RPMI7951 (cell line): ENCODE measurements around the gene ZNF318. TPM values are rescaled to one million over a fixed set of nuclear protein-coding genes. Genes with fewer than 3 reads are reported as not detected.
"Not testable (repeated sequence)": the region's sequence is repeated elsewhere in the genome, so short reads cannot be mapped to it uniquely, and the experiment has no call there.

Source experiments
- DNase-seq: peaks from one replicate; pipeline ENCODE4 v3.0.0-alpha.2; 2012; ENCODE audit warnings: low read depth
- total RNA-seq: library from RNA; depleted of rRNA; stranded (reverse); fragments of >200 nt; shearing (Covaris generic); gene quantifications from 2 replicates; pipeline ENCODE4 v1.2.3, GENCODE V29; 2014

The ZNF318 gene
- total RNA-seq, 1 experiment from 2014 or later: 10.9 TPM

DNA sequence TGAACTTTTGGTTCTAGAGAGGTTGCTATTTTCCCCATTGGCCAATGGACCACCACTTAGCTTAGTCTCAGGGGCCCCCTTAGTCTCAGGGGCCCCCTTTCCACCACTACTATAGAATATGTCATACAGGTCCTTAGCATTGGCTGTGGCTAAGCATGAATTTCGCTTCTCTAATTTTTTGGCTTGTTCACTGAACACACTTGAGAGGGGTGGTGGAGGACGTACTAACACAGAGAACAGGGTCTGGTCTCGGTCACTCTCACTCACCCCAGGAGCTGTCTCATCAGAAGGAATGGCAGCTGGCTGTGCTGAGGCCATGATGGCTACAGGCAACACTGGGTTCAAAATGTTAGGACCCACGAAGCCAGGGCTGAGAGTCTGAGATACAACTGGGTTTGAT, 30.3 kb downstream of the ZNF318 start:
- DNase-seq: no peak

DNA sequence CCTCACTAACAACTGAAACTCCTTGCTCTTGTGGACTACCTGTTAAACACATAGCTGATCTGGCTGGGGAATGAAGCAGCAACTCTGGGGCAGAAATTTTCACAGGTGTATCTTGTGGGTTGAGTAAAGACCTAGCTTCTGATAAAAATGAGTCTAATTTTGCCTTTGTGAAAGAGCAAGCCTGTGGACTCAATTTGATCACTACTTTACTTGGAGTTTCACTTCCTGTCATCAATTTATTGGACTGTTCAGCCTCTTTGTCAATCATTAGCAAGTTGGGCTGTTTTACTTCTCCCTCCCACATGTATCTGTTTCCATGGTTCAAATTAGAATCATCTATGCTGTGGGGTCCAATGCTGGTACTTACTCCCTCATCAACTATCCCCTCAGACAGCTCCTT, 31.2 kb downstream of the ZNF318 start:
- no peak for DNase-seq

- DNase-seq: no peak
Observed at GRCh38 chr6:43336382-43336781, 33.1 kb downstream of the ZNF318 start.

- DNase-seq: no peak
Observed at GRCh38 chr6:43335469-43335868, 34.0 kb downstream of the ZNF318 start.

GRCh38 chr6:43334466-43335095, 34.9 kb downstream of the ZNF318 start:
- peak; percentile 57 for DNase-seq

GRCh38 chr6:43331891-43332290, 37.6 kb downstream of the ZNF318 start:
- no peak for DNase-seq

DNA sequence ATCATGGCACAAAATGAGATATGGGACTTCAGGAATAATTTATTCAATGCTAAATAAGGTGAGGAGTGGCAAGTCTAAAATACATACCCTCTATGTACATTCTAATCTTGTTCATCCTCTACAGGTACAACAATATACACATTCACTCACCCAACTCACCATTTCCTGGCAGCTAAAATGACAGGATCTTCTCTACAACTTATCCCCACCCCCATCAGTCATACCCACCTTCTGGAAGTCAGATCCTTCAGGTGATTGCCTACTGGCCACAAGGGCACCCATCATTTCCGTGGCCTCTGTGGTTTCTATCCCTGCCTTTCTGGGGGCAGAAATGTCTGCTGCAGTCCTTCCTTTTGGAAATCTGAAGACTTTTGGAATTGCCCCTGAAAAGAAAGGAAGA, 38.0 kb downstream of the ZNF318 start:
- DNase-seq: no peak

- DNase-seq: no peak
Observed at GRCh38 chr6:43328528-43328927, 40.9 kb downstream of the ZNF318 start.

DNA sequence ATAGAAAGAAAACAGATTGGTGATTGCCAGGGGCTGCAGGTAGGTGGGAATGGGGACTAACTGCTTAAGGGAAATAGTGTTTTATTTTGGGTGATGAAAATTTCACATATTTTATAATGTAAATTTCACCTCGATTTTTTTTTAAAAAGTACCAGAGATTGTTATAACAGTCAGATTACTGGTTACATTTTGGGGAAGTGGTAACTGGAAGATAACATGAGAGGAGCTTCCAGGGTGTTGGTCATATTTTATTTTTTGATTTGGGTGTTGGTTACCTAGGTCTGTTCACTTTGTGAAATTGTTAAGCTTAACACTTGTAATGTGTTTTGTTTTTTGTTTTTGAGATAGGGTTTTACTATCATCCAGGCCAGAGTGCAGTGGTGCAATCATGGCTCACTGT, 43.6 kb downstream of the ZNF318 start:
- no peak for DNase-seq

DNA sequence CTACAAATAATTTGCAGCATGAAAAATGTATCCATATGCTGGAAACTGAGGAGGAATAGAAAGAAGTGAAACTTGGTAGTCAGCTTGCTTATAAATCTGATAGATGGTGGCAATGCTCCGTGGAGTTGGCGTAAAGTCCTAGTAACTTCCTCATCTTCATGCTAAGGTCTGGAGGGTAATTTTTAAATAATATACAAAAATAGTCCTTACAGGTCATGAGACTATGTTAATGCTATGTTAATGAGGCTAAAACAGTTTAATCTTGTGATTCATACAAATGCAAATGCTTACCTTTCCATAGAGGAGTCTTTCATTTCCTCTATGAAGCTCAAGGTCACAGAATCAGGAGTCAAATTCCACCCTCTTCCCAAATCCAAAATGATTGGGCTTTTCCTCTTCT, 51.4 kb downstream of the ZNF318 start:
- no peak for DNase-seq

- DNase-seq: no peak
Observed at GRCh38 chr6:43313813-43314212, 55.6 kb downstream of the ZNF318 start.

DNA sequence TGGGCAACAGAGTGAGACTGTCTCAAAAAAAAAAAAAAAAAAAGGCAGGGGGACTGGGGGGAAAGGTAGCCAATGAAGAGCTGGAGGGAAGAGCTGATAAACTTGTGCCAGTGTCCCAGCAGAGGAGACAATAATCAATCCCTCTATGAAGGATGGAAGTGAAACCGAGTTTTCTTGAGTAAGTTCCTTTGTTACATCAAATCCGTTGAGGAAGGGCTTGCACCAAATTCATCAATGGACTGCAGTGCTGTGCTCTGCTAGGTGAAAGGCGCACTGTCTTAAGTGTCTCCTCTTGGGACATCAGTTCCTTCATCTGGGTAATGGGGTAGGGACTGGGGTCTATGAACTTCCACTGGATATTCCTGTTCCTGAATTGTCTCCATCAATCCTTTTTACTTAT, 57.8 kb downstream of the ZNF318 start:
- DNase-seq: no peak

DNA sequence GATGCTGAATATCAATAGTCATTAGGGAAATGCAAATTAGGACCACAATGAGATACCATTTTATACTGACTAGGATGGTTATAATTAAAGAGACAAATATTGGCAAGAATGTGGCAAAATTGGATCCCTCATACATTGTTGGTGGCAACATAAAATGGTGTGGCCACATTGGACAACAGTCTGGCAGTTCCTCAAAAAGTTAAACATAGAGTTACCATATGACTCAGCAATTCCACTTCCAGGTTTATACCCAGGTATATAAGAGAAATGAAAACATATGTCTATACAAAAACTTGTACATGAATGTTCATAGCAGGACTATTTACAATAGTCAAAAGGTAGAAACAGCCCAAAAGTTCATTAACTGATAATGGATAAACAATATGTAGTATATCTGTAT, 58.8 kb downstream of the ZNF318 start:
- DNase-seq: no peak

DNA sequence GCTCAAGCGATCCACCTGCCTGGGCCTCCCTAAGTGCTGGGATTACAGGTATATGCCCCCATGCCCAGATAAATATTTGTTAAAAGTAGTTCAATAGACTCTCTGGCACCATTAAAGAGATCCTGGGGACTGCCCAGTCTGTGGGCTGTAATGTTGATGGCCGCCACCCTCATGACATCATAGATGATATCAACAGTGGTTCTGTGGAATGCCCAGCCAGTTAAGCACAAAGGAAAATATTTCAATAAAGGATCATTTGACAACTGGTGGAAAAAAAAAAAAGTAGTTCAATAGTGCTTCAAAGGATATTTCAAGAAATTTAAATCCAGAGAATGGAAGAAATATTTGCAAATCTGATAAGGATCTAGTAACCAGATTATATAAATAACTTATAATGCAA, 59.3 kb downstream of the ZNF318 start:
- DNase-seq: no peak

DNA sequence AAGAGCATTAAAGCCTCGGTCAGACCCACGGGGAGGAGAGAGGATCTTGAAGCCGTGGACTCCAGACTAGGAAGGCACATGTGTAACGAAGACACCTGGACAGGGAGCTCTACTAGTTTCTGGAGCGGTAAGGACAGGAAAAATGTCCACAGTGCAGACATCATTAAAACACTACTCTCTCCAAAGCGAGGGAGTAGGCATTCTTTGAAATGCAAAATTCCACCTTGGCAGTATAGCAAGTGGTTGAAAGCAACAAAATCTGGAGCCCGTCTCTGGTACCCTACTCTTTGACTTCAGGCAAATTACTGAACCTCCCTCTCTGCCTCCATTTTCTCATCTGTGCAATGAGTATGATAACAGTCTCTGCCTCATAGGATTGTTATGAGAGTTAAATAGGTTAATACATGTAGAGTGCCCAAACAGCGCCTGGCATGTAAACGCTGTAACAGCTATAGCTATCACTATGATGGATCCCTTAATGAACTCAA, 60.4 kb downstream of the ZNF318 start:
- no peak for DNase-seq

DNA sequence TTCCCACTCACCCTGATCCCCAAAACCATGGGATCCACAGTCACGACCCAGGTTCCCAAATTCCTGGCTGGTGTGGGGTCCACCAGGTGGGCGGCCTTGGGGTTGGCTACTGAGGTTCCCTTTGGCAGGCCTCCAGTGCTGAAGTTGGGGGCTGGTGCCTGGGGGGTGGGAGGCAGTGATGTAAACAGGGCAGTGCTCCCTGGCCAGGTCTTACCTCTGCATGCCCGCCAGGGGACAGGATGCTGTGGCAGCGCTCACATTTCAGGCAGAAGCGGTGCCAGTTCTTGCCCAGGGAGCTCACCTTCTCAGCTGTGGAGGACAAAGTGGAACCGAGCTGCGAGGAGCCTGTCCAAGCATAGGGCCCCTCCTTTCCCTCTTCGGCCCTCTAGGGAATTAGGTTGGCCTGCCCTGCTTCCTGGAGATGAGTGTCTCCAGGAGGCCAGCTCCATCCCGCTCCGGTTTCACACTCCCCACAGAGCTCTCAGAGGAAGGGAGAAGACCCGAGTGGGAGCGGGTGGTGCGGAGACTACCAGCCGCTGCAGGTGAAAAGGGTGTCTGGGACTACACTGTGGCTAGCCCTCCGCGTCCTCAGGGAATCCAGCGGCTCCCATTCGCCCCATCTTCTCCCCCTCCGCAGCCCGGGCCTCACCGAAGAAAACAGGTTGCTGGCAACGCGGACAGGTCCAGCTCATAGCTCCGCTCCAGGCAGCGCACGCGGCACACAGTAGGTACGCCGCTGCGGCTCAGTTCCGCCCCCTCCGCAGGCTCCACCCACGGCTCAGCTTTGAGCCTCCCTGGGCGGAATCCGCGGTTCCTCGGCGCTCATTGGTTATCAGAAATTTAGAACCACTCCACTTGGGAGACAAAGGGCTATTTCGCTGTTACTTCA, 61.1 kb downstream of the ZNF318 start, which contains the start of gene CRIP3:
Gene CRIP3, minus strand, starts transcription at position 726 of the 889 bp plus-strand sequence. Its CDS starts 34 bp downstream, at position 692.
- DNase-seq: peak; percentile 31

DNA sequence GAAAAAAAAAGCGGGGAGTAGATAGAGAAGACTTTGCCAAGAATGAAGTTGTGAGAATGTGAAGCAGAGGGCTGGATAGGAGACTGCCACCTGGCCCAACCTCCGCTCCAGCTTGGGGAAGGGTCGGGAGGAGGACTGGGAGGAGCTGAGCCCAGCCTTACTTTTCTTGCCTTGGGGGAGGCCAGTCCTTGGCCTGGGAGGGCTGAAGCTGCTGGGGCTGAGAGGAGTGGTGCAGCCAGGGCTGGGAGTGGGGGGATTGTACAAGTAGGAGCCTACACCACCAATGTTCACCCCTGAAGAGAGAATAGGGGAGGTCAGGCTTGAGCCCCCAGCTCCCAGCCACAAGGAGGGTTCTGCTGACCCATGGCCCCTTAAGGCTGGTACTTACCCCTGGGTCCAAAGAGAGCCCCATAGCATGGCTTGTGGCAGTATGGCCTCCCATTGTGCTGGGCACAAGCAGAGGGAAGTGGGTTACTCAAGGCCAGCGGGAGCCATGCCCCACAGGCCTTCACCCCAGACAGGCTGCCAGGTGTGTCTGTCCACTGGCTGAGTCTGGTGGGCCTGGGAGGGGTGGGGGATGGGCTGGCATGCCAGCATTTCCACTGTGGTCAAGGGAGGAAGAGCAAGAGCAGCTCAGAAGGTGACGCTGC, 61.9 kb downstream of the ZNF318 start:
- no peak for DNase-seq

- DNase-seq: no peak
Observed at GRCh38 chr6:43306086-43306485, 63.4 kb downstream of the ZNF318 start.

GRCh38 chr6:43304882-43305281, 64.6 kb downstream of the ZNF318 start:
- DNase-seq: no peak

GRCh38 chr6:43304361-43304760, 65.1 kb downstream of the ZNF318 start:
- no peak for DNase-seq

- no peak for DNase-seq
Observed at GRCh38 chr6:43303751-43304331, 65.6 kb downstream of the ZNF318 start.

DNA sequence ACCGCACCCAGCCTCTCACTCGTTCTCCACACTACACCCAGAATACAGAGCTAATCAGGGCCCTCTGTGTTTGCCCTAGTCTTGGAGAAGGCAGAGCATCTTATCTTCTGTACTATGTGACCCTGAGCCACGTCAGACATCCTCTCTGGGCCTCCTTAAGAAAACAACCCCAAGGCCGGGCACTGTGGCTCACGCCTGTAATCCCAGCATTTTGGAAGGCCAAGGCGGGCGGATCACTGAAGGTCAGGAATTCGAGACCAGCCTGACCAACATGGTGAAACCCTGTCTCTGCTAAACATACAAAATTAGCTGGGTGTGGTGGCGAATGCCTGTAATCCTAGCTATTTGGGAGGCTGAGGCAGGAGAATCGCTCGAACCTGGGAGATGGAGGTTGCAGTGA, 66.4 kb downstream of the ZNF318 start:
- DNase-seq: not testable (repeated sequence)
